Measurements from ENCODE around the gene ZNF789.

- TF ChIP-seq HOMEZ (CRISPR knock-in tag; IDR thresholded peaks at IDR 0.05) (no peak), MYBL2 (IDR thresholded peaks at IDR 0.05; ENCODE audit: low read depth) (no peak), MYBL2 (CRISPR knock-in tag; IDR thresholded peaks at IDR 0.05; ENCODE audit: borderline replicate concordance) (no peak)
Measured at GRCh38 chr7:99505324-99505662, 32.6 kb downstream of the ZNF789 start.

Data from K562 (cell line).